ENCODE measurements around the gene TPCN1.

TPCN1 gene

DNA sequence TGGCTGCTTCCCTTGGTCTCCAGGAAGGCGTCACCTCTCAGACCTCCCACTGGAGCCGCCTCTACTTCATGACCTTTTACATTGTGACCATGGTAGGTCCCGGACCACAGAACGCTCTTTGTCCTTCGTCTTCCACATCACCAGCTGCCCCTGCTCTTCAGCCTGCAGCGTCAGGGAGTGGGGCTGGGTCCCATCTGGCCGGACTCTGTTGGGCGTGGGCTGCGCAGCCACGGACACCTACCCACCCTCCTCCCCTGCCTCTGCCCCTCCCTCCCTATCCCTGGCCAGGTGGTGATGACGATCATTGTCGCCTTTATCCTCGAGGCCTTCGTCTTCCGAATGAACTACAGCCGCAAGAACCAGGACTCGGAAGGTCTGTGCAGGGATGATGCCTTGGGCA lies 70.3 kb downstream of the TPCN1 start:
- no peak for DNase-seq

GRCh38 chr12:113292091-113292490 lies 70.8 kb downstream of the TPCN1 start:
- DNase-seq, result no peak

DNA sequence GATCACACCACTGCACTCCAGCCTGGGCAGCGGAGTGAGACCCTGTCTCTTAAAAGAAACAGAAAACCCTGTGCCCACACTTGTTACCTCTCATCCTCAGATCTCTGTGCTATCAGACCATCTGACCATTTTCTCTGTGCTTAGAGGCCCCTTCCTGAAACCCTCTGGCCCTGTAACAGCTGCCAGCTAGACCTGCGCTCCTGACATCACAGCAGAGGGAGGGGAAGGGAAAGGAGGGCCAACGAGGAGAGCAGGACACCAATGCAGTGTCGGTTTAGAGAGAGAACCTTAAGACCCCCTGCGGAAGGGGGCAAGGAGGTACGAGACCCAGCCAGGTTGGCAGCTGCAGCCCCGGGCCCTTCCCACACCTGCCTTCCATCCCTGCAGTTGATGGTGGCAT lies 71.3 kb downstream of the TPCN1 start:
- DNase-seq, result no peak

GRCh38 chr12:113293100-113293499 lies 71.8 kb downstream of the TPCN1 start:
- DNase-seq, result no peak

GRCh38 chr12:113295886-113296556 lies 74.8 kb downstream of the TPCN1 start:
- DNase-seq, result no peak

DNA sequence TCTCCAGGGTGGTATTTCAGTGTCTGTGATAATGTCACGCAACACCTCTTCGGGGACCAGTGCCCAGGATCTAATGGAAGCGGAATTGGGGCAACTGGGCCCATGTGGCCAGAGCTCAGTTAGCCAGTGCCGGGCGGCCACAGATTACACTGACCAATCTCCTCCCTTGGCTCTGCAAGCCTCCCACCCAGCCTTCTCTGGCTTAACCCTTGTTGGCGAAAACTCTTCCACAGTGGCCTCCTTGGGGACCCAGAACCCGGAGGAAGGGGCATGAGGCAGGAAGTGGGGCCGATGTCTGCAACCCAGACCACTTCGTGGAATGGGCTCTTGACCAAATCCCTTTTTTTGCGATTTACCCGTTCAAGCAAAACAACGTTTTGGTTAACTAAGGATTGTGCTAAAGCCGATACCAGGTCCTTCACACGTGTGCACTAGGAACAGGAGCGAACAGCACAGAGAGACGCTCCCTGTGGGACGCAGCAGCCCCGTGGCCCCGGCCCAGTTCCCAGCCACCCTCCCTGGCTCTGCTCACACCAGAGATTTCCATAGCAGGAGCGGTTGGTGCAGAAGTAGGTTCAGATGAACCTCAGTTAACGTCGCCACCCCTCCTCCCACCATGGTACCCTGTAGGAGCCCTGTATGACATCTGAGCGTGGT lies 75.4 kb downstream of the TPCN1 start:
- DNase-seq, result no peak

GRCh38 chr12:113297214-113297587 lies 75.9 kb downstream of the TPCN1 start:
- no peak for DNase-seq

- DNase-seq, result no peak
Measured at GRCh38 chr12:113297621-113298471, 76.6 kb downstream of the TPCN1 start.

DNA sequence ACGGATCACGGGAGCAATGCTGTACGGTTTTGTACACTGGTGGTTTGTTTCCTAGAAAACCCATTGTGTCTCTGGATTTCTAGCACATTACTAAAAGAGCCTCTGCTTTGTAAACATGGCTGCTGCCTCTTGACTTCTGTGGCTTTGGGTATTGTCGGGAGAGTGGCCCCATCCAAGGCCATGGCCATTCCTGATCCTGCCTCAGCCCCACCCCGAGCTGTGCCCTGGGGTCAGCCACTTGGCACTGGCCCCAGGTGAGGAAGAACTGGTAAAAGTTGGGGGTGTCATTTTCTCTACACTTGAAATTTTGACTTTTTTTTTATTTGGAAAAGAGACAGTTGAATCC lies 77.2 kb downstream of the TPCN1 start:
- DNase-seq, result no peak

DNA sequence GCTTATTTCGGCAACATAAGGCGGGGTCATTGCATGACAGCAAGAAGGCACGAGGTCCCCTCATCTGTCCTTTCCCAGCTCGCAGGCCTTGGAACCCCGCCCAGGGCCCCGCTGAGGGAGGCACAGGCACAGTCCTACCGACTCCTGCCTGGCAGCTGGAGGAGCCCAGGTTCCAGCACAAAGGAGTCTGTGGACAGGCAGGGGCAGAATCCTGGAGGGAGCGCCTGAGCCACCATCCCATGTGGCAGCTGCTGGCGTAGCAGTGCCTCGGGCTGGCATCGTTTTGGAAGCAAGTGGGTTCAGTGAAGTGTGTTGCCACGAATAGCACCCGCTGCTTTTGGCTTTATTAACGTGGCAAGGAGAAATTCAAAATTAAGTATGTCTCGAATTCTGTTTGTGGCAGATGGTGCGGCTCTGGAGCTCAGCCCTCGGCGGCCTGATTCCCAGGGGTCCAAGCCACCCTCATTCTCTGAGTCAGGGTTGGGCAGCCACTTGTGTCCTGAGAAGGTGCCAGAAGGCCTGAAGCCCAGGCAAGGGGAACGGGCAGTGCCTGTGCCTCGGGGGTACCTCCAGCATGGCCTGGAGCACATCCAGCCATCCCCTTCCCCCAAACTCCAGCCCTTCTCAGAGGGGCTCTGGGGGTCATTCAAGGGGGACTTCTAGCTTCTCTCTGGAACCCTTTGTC lies 77.7 kb downstream of the TPCN1 start:
- no peak for DNase-seq

GRCh38 chr12:113299619-113300237 lies 78.5 kb downstream of the TPCN1 start:
- no peak for DNase-seq

DNA sequence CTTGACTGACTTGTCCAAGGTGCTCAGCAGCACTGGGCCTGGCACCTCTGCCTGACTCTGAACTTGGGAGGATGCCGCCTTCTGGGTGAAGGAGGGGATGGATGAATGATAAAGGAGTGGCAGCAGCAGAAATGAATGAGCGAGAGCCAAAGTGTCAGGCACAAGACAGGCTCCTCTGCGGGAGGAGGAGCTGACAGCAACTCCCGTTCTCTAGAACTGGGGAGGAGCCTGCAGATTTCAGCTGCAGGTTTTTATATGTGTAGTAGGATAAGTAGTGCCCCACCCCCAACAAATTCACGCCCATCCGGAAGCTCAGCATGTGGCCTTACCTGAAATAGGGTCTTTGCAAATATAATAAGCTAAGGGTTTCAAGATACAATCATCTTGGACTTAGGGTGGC lies 80.5 kb downstream of the TPCN1 start:
- DNase-seq, result no peak

GRCh38 chr12:113302466-113302865 lies 81.2 kb downstream of the TPCN1 start:
- no peak for DNase-seq

- DNase-seq, result peak; percentile 25
Measured at GRCh38 chr12:113302886-113303640, 81.8 kb downstream of the TPCN1 start.

- DNase-seq, result no peak
Measured at GRCh38 chr12:113305281-113305856, 84.1 kb downstream of the TPCN1 start.

- DNase-seq, result no peak
Measured at GRCh38 chr12:113306382-113306781, 85.1 kb downstream of the TPCN1 start.

DNA sequence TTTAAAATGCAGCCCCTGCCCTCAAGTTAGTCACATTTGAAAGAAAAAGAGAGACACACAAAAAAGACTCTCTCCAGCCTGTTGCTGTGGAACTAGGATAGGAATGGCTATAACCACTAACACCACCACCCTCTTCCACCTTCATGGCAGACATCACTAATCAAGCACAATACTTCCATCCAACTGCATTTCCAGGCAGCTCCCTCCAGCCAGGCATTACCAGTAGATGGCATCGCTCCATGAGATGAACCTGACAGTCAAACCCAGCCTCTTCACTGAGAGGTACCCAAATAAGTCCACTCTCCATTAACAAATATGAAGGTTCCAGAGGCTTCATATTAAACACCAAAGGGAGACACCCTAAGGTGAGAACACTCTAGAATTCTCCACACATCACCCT lies 89.2 kb downstream of the TPCN1 start:
- DNase-seq, result no peak

DNA sequence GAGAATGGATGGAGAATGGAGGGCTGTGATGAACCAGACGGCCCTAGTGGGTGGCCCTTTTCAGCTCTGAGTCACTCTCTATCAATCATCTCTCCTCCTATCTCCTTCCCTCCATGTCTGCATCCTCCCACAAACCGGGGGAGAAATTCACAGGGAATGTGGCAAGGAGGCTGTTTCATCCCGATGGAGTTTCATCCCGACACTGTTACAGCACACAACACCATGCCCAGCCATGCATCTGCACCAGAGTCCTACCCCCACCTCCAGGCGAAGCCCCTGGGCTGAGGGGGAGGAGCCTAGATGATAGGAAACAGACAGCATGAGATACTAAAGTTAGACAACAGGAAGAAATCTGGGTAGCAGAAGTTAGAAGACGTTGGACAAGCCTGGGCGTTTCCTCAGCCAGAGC lies 92.9 kb downstream of the TPCN1 start:
- DNase-seq, result no peak

GRCh38 chr12:113315358-113315757 lies 94.1 kb downstream of the TPCN1 start:
- DNase-seq, result no peak

- DNase-seq, result no peak
Measured at GRCh38 chr12:113316155-113316554, 94.9 kb downstream of the TPCN1 start.

DNA sequence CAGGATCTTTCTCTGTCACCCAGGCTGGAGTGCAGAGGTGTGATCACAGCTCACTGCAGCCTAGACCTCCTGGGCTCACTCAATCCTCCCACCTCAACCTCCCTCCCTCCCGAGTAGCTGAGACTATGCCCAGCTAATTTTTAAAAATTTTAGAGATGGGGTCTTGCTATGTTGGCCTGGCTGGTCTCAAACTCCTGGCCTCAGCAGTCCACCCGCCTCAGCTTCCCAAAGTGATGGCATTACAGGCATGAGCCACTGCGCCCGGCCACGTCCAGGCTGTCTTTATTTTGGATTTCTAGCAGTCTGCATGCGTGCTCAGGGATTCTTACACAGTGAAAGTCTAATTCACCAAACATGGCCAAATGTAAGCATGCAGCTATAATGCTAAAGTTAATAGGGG lies 95.9 kb downstream of the TPCN1 start:
- DNase-seq, result no peak

All from CD4-positive, alpha-beta T cell treated with Interleukin-17A for 1 hour (primary cell).